Stimulated activated CD4-positive, alpha-beta T cell treated with anti-CD3 and anti-CD28 coated beads, Interleukin-12 subunit alpha, Interleukin-12 subunit beta, amount 100 ng/mL, for 48 hours (primary cell): ENCODE measurements around the gene RPL9.
"Not testable (repeated sequence)": the region's sequence is repeated elsewhere in the genome, so short reads cannot be mapped to it uniquely, and the experiment has no call there.

Experiments
- DNase-seq, 3 donors: peaks; one replicate each; pipeline ENCODE4 v3.0.0-alpha.2; 2020; ENCODE audit warnings: low read depth in 2 of 3, low spot score in 1 of 3

Gene RPL9

DNA sequence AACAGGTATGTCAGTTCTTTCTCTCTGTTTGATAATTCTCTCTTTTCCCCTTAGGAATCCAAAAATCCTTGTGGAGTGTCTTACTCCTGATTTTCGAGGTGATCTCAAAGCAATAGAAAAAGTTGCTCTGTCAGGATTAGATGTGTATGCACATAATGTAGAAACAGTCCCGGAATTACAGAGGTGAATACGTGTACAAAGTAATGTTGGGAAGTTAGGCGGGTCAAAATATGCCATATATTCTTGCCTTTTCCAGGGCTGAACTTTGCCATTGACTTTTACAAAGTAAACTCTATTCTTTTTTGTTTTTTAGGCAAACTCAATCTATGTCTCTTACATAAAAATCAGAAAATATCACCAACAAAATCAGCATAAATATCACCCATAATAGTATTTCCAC is 8.7 kb upstream of the RPL9 start:
- DNase-seq: no peak

- DNase-seq: no peak
Observed at GRCh38 chr4:39466747-39467146, 8.0 kb upstream of the RPL9 start.

- no peak for DNase-seq
Observed at GRCh38 chr4:39464886-39465501, 6.3 kb upstream of the RPL9 start.

- not testable (repeated sequence) for DNase-seq
Observed at GRCh38 chr4:39458161-39458504, 589 bp downstream of the RPL9 start.

DNA sequence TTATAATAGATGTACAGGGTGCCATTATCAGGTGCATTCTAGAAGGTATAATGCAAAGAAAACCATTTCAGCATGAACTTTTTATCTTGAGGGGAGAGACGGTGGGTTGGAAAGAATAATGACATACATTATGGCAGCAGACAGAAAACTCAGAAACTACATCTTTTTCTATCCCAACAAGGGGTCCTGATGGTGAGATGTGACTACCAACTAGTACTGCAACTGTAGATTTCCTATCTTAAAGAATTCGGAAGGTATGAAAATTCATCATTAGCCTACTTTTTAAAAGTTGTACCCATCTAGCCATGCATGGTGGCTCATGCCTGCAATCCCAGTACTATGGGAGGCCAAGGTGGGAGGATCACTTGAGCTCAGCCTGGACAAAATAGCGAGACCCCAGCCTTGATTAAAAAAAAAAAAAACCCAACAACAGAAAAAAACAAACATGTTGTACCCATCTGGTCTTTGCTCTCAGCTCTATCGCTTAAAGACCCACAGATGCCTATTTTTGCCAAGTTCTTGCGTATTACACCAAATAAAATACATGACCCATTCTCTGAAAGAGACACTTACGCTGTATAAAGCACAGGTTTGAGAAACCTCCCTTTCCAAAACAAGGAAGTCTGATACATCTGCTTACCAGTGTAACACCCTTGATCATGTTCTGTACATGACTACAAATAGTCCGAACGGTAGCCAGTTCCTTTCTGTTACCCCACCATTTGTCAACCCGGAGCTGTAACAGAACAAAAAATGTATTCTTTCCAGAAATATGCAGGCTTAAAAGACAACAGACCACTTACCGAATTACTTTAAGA is 1.6 kb downstream of the RPL9 start:
- DNase-seq: no peak

DNA sequence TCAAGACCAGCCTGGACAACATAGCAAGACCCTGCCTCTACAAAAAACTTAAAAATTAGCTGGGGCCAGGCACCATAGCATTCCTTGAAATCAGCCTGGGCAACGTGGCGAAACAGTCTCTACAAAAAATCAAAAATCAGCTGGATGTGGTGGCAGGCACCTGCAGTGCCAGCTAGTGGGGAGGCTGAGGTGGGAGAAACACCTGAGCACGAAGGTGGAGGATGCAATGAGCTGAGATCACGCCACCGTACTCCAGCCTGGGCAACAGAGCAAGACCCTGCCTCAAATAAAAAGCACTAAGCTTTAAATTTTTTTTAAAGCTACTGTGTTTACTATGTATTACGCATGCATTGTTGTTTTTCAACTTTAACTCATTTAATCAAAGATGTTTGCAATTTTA is 3.2 kb downstream of the RPL9 start:
- no peak for DNase-seq

GRCh38 chr4:39453738-39454137 is 5.0 kb downstream of the RPL9 start:
- DNase-seq: no peak

- DNase-seq: no peak
Observed at GRCh38 chr4:39452860-39453587, 5.7 kb downstream of the RPL9 start.

DNA sequence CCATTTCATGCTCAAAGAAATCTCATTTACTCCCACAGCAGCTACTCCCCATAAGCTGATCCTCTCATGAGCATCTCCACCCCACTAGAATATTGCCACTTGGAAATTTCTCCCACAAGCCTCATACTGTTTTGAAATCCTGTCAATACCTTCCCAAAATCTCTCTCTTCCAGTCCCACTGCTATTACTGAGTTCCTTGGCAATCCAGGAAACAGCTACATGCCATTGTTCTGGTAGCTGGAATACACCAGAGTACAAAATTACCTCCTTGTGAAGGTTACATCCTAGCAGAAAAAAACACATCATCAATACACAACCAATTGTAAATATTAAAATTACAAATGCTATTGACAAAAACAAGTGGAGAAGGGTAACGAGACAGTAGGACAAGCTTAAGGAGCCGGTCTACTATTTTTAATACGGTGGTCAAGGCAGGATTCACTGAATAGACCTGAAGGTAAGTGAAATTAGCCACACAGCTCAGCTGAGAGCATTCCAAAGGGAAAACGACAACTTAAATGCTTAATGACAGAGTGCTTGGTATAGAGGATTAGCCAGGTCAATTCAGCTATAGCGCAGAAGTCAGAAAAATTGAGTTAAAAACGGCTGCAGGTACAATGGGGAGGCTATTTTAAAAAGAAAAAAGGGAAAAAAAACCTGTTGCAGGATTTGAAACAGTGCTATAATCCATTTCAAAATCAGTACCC is 6.4 kb downstream of the RPL9 start:
- DNase-seq: no peak

GRCh38 chr4:39451423-39452023 is 7.2 kb downstream of the RPL9 start:
- no peak for DNase-seq

DNA sequence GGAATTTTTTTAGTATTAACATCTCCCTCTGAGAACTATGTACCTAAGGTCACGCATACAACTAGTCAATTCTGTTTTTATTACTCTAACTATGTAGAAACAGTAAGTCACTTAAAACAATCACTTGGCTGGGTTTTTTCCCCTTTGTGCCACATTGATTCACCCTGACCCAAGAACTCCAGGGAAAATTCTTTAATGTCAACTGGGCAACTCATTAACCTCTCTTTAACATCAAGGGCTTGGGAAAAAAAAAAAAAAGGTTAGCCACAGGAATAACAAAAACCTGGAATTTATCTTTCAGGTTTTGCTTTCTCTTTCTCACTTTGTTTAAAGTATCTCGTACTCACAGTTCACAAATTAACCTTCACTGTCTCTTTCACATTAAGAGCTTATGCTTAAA is 8.1 kb downstream of the RPL9 start:
- DNase-seq: no peak

- DNase-seq: peak in 2 of 3 donors; percentile 14 to 23
Observed at GRCh38 chr4:39446842-39447573, 11.7 kb downstream of the RPL9 start.

GRCh38 chr4:39446483-39446841 is 12.3 kb downstream of the RPL9 start:
- no peak for DNase-seq

DNA sequence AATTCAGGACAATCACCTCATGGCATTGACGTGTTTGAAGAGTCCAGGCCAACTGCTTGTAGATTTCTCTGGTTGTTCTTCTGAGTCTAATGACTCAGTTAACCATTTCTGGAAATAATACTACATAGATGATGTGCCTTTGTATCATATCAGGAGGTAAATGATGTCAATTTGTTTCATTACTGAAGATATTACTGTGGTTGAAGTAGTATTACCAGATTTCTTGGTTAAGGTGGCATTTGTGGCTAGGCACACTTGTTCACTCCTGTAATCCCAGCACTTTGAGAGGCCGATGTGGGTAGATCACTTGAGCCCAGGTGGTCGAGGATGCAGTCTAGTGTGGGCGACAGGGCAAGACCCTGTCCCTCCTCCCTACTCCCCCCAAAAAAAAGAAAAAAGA is 15.7 kb downstream of the RPL9 start:
- DNase-seq: no peak

DNA sequence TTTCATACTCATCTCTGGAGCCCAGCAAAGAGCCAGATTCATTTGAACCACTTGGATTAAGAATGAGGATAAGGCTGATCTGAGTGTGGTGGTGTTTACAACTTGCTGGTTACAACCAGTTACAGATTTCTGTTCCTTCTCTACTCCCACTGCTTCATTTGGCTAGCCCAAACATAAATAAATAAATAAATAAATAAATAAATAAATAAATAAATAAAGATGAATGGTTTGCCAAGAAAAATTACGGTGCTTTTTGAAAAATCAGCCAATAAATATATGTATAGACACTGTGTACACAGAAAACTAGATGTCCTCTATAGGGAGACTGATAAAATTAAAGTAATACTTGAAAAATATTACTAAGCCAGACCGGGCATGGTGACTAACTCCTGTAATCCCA is 17.1 kb downstream of the RPL9 start:
- no peak for DNase-seq

- DNase-seq: no peak
Observed at GRCh38 chr4:39435659-39436563, 22.8 kb downstream of the RPL9 start.

- no peak for DNase-seq
Observed at GRCh38 chr4:39433878-39434492, 24.7 kb downstream of the RPL9 start.

GRCh38 chr4:39429476-39430334 is 29.0 kb downstream of the RPL9 start:
- no peak for DNase-seq
